ENCODE measurements around the gene TRAF1. TPM values are rescaled to one million over a fixed set of nuclear protein-coding genes. Genes with fewer than 3 reads are reported as not detected.

The TRAF1 gene
- total and polyA plus RNA-seq, 2 donors (not counting 1 experiment from before 2014, with no cell fraction given): 12.2 to 19.5 TPM

- H3K4me1 Mint-ChIP-seq: peaks cover 50% of the 10 kb centered on the region
- Histone ChIP-seq H3K36me3 (replicated peaks in 1 of 2; ENCODE audit: control extremely low read depth in 1 of 2, control insufficient read depth in 1 of 2, extremely low read depth in 1 of 2, insufficient read depth in 2 of 2, low read length in 1 of 2) (no peaks in the 10 kb centered on the region), H3K9ac (ENCODE audit: low read length) (no peak overlapping the region), H4K20me1 (ENCODE audit: control insufficient read depth, insufficient read depth, low read length, poor library complexity, severe bottlenecking) (peaks cover 6% of the 10 kb centered on the region), H3K4me2 (replicated peaks; ENCODE audit: low read depth, low read length, poor library complexity, severe bottlenecking) (peak overlapping the region; percentile 52), H3K9me3 (ENCODE audit: control extremely low read depth in 1 of 3, control insufficient read depth in 2 of 3, insufficient read depth in 1 of 3, low read length in 2 of 3) (no peaks in the 10 kb centered on the region), H3K4me3 (ENCODE audit: control extremely low read depth in 1 of 5, extremely low read depth in 1 of 5, insufficient read depth in 1 of 5, low read depth in 2 of 5, low read length in 4 of 5) (peak overlapping the region in 1 of 5 experiments; percentile 13), H3K27me3 (replicated peaks in 1 of 4; ENCODE audit: control extremely low read depth in 1 of 4, control insufficient read depth in 3 of 4, insufficient read depth in 4 of 4, low read length in 3 of 4) (no peaks in the 10 kb centered on the region), H2AFZ (ENCODE audit: insufficient read depth, low read depth, low read length, poor library complexity, severe bottlenecking) (no peak overlapping the region), H3K27ac (ENCODE audit: low read length in 2 of 2) (peak overlapping the region; percentile 51 to 65), H3K79me2 (ENCODE audit: control insufficient read depth, insufficient read depth, low read length) (no peaks in the 10 kb centered on the region), H3K4me1 (ENCODE audit: control insufficient read depth in 2 of 2, insufficient read depth in 2 of 2, low read length in 2 of 2) (peaks cover 48 to 49% of the 10 kb centered on the region in 2 donors)
- ATAC-seq (ENCODE audit: low read depth) (peak; percentile 88), DNase-seq (peak; percentile 79)
- TF ChIP-seq CTCF (IDR thresholded peaks at IDR 0.05) (no peak), EZH2 (IDR thresholded peaks at IDR 0.05; ENCODE audit: borderline replicate concordance, insufficient read depth, low read depth, low read length, poor library complexity, severe bottlenecking) (no peak)
- H3K27ac Mint-ChIP-seq: peak overlapping the region; percentile 79
- ChIA-PET CTCF (interaction anchor here (0.8 to 3.1 kb wide), 13 partner anchors 11 to 167 kb away, joined by 3 to 12 read pairs (median 4); no protein-coding TSS in a partner anchor), POLR2A (interaction anchor here (1.0 to 2.7 kb wide), 6 partner anchors 11 to 39 kb away, joined by 3 to 14 read pairs (median 6); partner anchors contain the start of gene TRAF1)
- intact Hi-C loops (cut with micrococcal nuclease): loop anchor here (1.0 kb wide), 4 partner anchors 17 to 179 kb away; no protein-coding TSS in a partner anchor
- 53% methylated on average over 4 of the region's 6 CpGs for WGBS (ENCODE audit: insufficient coverage)
- peak overlapping the region; percentile 71 for H3K4me3 Mint-ChIP-seq
- no peaks in the 10 kb centered on the region for H3K27me3 Mint-ChIP-seq
- no peaks in the 10 kb centered on the region for H3K9me3 Mint-ChIP-seq (ENCODE audit: insufficient read depth)
Observed at GRCh38 chr9:120892748-120893610, 33.6 kb downstream of the TRAF1 start.

Measured in B cell (primary cell).